Stimulated activated CD4-positive, alpha-beta T cell treated with anti-CD3 and anti-CD28 coated beads, Interleukin-15, amount 100 ng/mL, for 1 hour (primary cell): ENCODE data around the gene GAS7.

Source experiments
- DNase-seq, 2 donors: peaks; one replicate each; pipeline ENCODE4 v3.0.0-alpha.2; 2020; ENCODE audit warnings: low read depth in 1 of 2, low spot score in 1 of 2

The GAS7 gene

GRCh38 chr17:9956474-9957131 lies 241.8 kb downstream of the GAS7 start:
- DNase-seq: no peak

DNA sequence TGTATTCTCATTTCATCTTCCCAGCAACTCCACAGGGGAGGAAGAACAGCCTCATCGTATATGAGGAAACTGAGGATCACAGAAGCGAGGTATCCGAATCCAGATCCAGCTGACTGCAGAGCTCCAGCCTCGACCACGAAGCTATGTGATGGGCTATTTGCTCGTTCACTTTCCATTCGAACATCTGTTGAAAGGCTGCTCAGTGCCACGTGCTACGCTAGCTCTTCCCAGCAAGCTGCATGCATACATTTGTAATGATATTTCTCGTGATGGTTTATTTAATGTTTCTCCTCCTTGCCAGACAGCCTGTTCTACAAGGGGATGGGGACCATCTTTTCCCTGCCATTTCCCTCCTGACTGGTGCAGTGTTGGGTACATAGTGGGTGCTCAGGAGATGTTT lies 244.9 kb downstream of the GAS7 start:
- no peak for DNase-seq

- DNase-seq: no peak
Measured at GRCh38 chr17:9951803-9952202, 246.6 kb downstream of the GAS7 start.

- no peak for DNase-seq
Measured at GRCh38 chr17:9948928-9949327, 249.5 kb downstream of the GAS7 start.

- no peak for DNase-seq
Measured at GRCh38 chr17:9944704-9945103, 253.7 kb downstream of the GAS7 start.

GRCh38 chr17:9943343-9943742 lies 255.1 kb downstream of the GAS7 start:
- no peak for DNase-seq

DNA sequence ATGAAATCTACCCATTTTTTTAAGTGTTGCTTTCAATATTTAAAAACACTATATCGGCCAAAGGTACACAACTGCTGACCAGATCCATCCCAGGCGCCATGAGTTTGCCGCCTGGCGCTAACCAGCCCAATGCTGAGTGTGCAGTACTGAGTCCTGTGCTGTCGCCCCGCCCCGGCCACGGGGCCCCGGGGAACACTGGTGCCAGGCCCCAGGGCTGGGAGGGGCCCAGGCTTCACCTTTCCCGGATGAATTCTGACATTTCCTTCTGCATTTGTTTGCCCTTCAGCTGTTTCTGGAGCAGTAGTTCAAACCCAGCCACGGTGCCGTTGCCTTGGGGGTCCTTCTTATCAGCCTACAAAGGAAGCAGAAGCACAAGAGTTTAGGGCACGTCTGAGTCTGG lies 255.5 kb downstream of the GAS7 start:
- no peak for DNase-seq

DNA sequence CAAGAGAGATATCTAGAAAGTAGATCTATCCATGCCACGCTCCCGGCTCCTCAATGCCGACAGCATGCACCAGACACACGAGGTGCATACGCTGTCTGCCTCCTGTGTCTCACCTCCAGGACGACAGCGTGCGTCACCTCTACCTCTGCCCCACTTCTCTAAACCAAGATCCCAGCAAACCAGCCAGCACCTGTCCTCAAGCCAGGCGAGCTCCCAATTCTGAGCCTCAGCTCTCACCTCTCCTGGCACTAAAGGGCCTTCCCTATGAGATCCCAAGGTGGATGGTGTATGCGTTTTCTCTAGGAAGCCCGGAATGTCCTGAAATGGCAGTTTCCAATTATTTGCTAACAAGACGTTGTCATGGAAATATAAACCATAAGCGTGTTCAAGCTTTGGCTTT lies 257.1 kb downstream of the GAS7 start:
- DNase-seq: no peak

GRCh38 chr17:9940841-9941240 lies 257.6 kb downstream of the GAS7 start:
- no peak for DNase-seq

DNA sequence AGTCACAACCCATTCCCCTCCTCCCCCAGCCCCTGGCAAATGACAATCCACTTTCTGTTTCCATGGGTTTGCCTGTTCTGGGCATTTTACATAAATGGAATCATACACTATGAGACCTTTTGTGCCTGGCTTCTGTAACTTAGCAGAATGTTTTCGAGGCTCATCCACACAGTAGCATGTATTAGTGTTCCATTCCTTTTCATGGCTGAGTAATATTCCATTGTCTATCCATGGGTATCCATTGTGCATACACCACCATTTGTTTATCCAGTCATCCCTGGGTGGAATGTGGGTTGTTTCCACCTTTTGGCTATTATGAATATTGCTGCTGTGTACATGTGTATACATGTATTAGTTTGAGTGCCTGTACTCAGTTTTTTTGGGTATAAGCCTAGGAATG lies 259.6 kb downstream of the GAS7 start:
- no peak for DNase-seq

- DNase-seq: no peak
Measured at GRCh38 chr17:9937901-9938300, 260.5 kb downstream of the GAS7 start.

- DNase-seq: no peak
Measured at GRCh38 chr17:9937241-9937761, 261.1 kb downstream of the GAS7 start.

GRCh38 chr17:9936095-9936494 lies 262.3 kb downstream of the GAS7 start:
- DNase-seq: no peak

GRCh38 chr17:9935408-9935807 lies 263.0 kb downstream of the GAS7 start:
- no peak for DNase-seq

DNA sequence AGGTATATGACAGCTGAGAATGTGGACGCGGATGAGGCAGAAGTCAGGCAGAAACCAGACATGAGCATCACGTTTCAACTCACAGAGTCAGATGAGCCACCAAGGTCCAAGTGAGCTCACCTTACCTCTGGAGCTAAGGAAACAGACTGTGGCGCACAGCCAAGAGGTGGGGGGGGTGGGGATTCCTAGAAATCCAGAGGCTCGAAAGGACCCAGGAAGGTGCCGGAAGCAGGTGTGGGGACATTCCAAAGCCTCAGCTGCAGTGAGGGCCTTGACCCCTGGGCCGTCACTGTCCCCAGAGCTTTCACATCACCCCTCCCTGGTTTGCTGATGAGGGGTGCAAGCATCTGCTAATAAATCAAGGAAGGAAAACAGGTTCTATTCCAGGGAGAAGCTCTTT lies 264.1 kb downstream of the GAS7 start:
- no peak for DNase-seq

GRCh38 chr17:9932491-9932890 lies 265.9 kb downstream of the GAS7 start:
- DNase-seq: no peak

DNA sequence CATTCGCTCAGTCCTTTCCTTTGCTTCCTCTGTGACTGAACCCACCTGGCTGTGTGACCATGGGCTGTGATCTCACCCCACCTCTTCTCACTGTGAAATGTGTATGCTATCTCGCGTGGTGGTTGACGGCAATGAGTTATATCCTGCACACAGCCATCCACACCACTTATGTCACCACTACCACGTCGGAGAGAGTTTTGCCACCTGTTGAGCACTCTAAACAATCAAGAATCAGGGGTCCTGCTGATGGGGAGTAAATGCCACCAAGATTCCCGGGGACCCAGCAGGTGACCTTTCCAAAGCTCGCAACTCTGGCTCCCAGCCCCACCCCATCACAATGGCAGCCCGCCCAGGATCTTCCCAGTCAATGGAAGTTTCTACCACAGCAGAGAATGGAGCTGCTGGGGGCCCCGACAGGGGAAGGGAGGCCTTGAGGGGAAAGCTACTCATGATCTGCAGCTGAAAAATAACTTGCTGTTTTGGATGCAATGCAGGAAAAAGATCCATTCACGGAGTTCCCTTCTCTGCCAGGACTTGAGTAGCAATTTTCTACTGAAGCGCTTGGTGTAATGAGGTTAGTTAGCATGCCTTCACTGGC lies 267.2 kb downstream of the GAS7 start:
- DNase-seq: no peak

- no peak for DNase-seq
Measured at GRCh38 chr17:9929871-9930270, 268.5 kb downstream of the GAS7 start.

- DNase-seq: no peak
Measured at GRCh38 chr17:9928601-9929333, 269.6 kb downstream of the GAS7 start.

- no peak for DNase-seq
Measured at GRCh38 chr17:9926150-9926804, 272.1 kb downstream of the GAS7 start.

- no peak for DNase-seq
Measured at GRCh38 chr17:9925457-9925856, 272.9 kb downstream of the GAS7 start.

GRCh38 chr17:9924735-9925191 lies 273.6 kb downstream of the GAS7 start:
- no peak for DNase-seq
